ENCODE data around the gene CUL7. TPM values are rescaled to one million over a fixed set of nuclear protein-coding genes. Genes with fewer than 3 reads are reported as not detected.

CUL7 gene
- total RNA-seq, 1 experiment from 2014 or later, result 22.8 TPM

GRCh38 chr6:43013843-43014433 is 39.7 kb downstream of the CUL7 start, which contains the start of the genes KLHDC3 and MEA1:
KLHDC3 (plus strand) TSS chr6:43014249; CDS start chr6:43017193, 2,944 bp downstream.
MEA1 (minus strand) TSS chr6:43013946; CDS start chr6:43013813, 133 bp downstream.
- Histone ChIP-seq H3K27ac (peak within 1 kb of the TSS; percentile 18; the same call in 1 of the 2 replicates), H3K36me3 (ENCODE audit: low read depth) (peaks cover 1% of the 10 kb centered on the region; the same call in 1 of the 2 replicates), H3F3A (ENCODE audit: insufficient read depth, low read depth) (peaks cover 5% of the 10 kb centered on the region; the same call in 1 of the 2 replicates), H3K9me3 (ENCODE audit: insufficient read depth, low read depth) (no peaks in the 10 kb centered on the region), H3K4me1 (replicated peaks; ENCODE audit: insufficient read depth) (peaks cover 18% of the 10 kb centered on the region), H3K79me2 (ENCODE audit: low read depth) (peaks cover 42% of the 10 kb centered on the region), H3K4me2 (peak within 1 kb of the TSS; percentile 97), H3K27me3 (ENCODE audit: insufficient read depth, low read depth) (no peaks in the 10 kb centered on the region), H2AFZ (peak within 1 kb of the TSS; percentile 94), H4K20me1 (ENCODE audit: insufficient read depth) (peaks cover 3% of the 10 kb centered on the region), H3K9me2 (ENCODE audit: insufficient read depth) (no peaks in the 10 kb centered on the region), H3K4me3 (peak within 1 kb of the TSS; percentile 67)
- peak; percentile 99 for DNase-seq
- ChIA-PET CTCF (interaction anchor here (0.9 kb wide), 1 partner anchor 61 kb away, joined by 4 read pairs; no protein-coding TSS in a partner anchor), POLR2A (ENCODE audit: unreplicated experiment) (interaction anchor here (0.5 to 1.3 kb wide), 7 partner anchors 10 to 1230 kb away, joined by 3 to 16 read pairs (median 4); partner anchors contain the start of genes CNPY3, KLC4, MRPL2 and PPP2R5D)
- no TSS peak for BruUV-seq (replicated peaks)
- TF ChIP-seq, protein P1, sequence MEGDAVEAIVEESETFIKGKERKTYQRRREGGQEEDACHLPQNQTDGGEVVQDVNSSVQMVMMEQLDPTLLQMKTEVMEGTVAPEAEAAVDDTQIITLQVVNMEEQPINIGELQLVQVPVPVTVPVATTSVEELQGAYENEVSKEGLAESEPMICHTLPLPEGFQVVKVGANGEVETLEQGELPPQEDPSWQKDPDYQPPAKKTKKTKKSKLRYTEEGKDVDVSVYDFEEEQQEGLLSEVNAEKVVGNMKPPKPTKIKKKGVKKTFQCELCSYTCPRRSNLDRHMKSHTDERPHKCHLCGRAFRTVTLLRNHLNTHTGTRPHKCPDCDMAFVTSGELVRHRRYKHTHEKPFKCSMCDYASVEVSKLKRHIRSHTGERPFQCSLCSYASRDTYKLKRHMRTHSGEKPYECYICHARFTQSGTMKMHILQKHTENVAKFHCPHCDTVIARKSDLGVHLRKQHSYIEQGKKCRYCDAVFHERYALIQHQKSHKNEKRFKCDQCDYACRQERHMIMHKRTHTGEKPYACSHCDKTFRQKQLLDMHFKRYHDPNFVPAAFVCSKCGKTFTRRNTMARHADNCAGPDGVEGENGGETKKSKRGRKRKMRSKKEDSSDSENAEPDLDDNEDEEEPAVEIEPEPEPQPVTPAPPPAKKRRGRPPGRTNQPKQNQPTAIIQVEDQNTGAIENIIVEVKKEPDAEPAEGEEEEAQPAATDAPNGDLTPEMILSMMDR (conservative IDR thresholded peaks at IDR 0.05), result no peak
- TF ChIP-seq EZH2 (IDR thresholded peaks at IDR 0.05; ENCODE audit: low read depth), result no peak
- intact Hi-C loops (cut with micrococcal nuclease; ENCODE audit: unreplicated experiment), result loop anchor here (5.0 to 10.0 kb wide), 4 partner anchors 43 to 128 kb away; partner anchors contain the start of genes CNPY3, KLC4 and MRPL2

DNA sequence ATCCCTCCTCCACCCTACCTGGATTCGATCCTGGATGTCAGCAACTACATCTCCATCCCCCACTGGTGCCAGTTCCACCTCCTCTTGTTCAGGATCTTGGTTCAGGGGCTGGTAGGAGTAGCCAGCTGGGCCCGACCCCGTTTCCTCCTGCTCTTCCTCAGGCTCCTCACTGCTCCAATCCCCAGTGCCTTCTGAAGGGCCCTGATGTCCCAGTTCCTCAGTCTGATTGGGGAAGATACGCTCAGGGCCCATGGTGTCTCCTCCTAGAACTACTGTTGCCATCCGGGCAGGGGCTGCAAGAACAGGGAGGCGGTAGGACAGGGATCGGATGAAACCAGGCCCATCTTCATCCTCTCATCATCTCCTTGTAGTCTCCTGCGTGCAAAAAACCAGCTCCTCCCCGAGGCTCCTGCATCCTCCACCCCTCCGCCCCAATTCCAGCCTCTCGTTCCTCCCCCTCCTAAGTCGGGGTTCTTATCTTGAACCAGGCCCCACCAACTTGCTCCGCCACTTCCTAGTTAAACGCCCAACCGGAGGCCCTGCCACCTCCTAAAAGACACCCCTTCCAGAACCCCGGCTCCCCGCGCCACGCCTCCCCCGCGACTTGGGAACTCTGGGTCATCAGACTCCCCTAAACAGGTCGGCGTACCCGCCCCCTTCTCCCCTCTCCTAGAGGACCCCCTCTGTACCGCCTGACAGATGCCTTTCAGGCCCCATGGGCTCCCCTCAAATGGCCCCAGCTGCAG is 40.4 kb downstream of the CUL7 start:
- TSS peak; percentile 61 for BruUV-seq (replicated peaks)
- DNase-seq, result peak in 1 of 2 experiments; percentile 55
- TF ChIP-seq, protein P1 (conservative IDR thresholded peaks at IDR 0.05), result no peak
- no peak for TF ChIP-seq EZH2 (IDR thresholded peaks at IDR 0.05; ENCODE audit: low read depth)
- POLR2A ChIA-PET (ENCODE audit: unreplicated experiment), result interaction anchor here (0.6 to 1.0 kb wide), 7 partner anchors 29 to 1229 kb away, joined by 3 to 16 read pairs (median 4); partner anchors contain the start of genes CNPY3, MRPL2 and PPP2R5D
- intact Hi-C loops (cut with micrococcal nuclease; ENCODE audit: unreplicated experiment), result loop anchor here (5.0 to 10.0 kb wide), 4 partner anchors 44 to 129 kb away; partner anchors contain the start of genes CNPY3, KLC4 and MRPL2
- H3K27ac ChIP-seq, result peak overlapping the region; percentile 18; the same call in 1 of the 2 replicates
- CTCF ChIA-PET, result interaction anchor here (0.6 to 0.9 kb wide), 2 partner anchors 62 to 447 kb away, joined by 3 to 4 read pairs; no protein-coding TSS in a partner anchor
- H3K27me3 ChIP-seq (ENCODE audit: insufficient read depth, low read depth), result no peaks in the 10 kb centered on the region
- no peaks in the 10 kb centered on the region; the same call in 1 of the 2 replicates for H3F3A ChIP-seq (ENCODE audit: insufficient read depth, low read depth)
- peaks cover 18% of the 10 kb centered on the region for H3K4me1 ChIP-seq (replicated peaks; ENCODE audit: insufficient read depth)
- no peaks in the 10 kb centered on the region for H3K36me3 ChIP-seq (ENCODE audit: low read depth)
- H3K4me2 ChIP-seq, result peak overlapping the region; percentile 97
- no peaks in the 10 kb centered on the region for H3K9me2 ChIP-seq (ENCODE audit: insufficient read depth)
- peaks cover 3% of the 10 kb centered on the region for H4K20me1 ChIP-seq (ENCODE audit: insufficient read depth)
- peak overlapping the region; percentile 67 for H3K4me3 ChIP-seq
- H3K79me2 ChIP-seq (ENCODE audit: low read depth), result peaks cover 42% of the 10 kb centered on the region
- H2AFZ ChIP-seq, result peak overlapping the region; percentile 94
- no peaks in the 10 kb centered on the region for H3K9me3 ChIP-seq (ENCODE audit: insufficient read depth, low read depth)

DNA sequence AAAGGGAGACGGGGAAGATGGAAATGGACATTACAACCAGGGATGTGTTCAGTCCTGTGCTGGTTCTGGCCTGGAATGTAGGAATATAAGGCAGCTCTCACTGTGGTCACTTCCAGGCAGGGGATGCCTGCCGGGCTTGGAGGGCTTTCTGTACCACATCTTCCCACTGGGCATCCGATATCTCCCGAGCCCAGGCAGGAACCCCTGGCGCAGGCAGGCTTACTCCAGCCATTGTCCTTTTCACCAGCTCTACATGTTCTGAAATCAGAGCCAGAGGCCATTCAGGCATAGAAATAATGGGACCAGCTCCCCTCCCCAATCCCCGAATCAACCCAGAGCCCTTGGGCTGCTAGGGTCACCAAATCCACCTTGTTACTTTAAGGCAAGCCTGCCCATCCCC is 41.3 kb downstream of the CUL7 start:
- Histone ChIP-seq H3K4me1 (replicated peaks; ENCODE audit: insufficient read depth) (peaks cover 18% of the 10 kb centered on the region), H3K4me2 (peak overlapping the region; percentile 97), H2AFZ (no peak overlapping the region), H3K9me3 (ENCODE audit: insufficient read depth, low read depth) (no peaks in the 10 kb centered on the region), H3K27me3 (ENCODE audit: insufficient read depth, low read depth) (no peaks in the 10 kb centered on the region), H3K4me3 (peak overlapping the region; percentile 67; the same call in 1 of the 2 replicates), H4K20me1 (ENCODE audit: insufficient read depth) (peaks cover 3% of the 10 kb centered on the region), H3F3A (ENCODE audit: insufficient read depth, low read depth) (no peaks in the 10 kb centered on the region; the same call in 1 of the 2 replicates), H3K36me3 (ENCODE audit: low read depth) (no peaks in the 10 kb centered on the region), H3K79me2 (ENCODE audit: low read depth) (peaks cover 42% of the 10 kb centered on the region), H3K9me2 (ENCODE audit: insufficient read depth) (no peaks in the 10 kb centered on the region), H3K27ac (no peak overlapping the region)
- POLR2A ChIA-PET (ENCODE audit: unreplicated experiment), result interaction anchor here (0.5 to 0.7 kb wide), 5 partner anchors 13 to 78 kb away, joined by 3 to 7 read pairs (median 3); no protein-coding TSS in a partner anchor
- no TSS peak for BruUV-seq (replicated peaks)
- no peak for DNase-seq
- intact Hi-C loops (cut with micrococcal nuclease; ENCODE audit: unreplicated experiment), result loop anchor here (5.0 to 10.0 kb wide), 4 partner anchors 45 to 130 kb away; partner anchors contain the start of genes CNPY3, KLC4 and MRPL2
- CTCF ChIA-PET, result no interaction called here
- TF ChIP-seq, protein P1 (conservative IDR thresholded peaks at IDR 0.05), result no peak
- TF ChIP-seq EZH2 (IDR thresholded peaks at IDR 0.05; ENCODE audit: low read depth), result no peak

All from PC-9 (cell line).